DND-41 (cell line): ENCODE measurements around the gene PRRX1.

Source experiments
- EZH2 ChIP-seq: IDR thresholded peaks from 3 replicates; pipeline ENCODE4 v1.6.1; 2012; ENCODE audit warnings: borderline replicate concordance, low read depth, mild to moderate bottlenecking, moderate library complexity, low read length, inconsistent platforms; ENCODE audit not compliant: severe bottlenecking
- TF ChIP-seq, protein P1 (sequence below): IDR thresholded peaks from 2 replicates; pipeline ENCODE4 v1.5.1; 2012; ENCODE audit warnings: borderline replicate concordance, low read length, moderate library complexity, mild to moderate bottlenecking; ENCODE audit not compliant: poor library complexity, severe bottlenecking; ENCODE audit errors: extremely low read depth

DNA sequence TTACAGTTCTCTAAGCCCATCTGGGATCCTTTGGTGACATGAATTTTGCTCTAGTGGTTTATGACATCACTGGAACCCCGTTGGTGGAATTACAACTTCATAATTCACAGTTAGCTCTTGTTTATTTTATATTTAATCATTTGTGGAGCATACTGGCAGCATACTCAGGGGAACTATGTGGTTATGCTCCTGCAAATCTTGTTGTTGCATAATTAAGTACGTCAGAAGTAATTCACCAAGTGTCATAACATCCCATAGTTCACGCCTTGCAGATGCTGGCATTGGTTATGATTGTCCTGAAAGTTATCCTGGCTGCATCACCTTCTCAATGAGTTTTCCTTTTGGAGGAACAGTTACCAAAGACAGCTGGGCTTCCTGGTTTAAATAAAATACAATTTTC lies 16.5 kb downstream of the PRRX1 start:
- TF ChIP-seq, protein P1, sequence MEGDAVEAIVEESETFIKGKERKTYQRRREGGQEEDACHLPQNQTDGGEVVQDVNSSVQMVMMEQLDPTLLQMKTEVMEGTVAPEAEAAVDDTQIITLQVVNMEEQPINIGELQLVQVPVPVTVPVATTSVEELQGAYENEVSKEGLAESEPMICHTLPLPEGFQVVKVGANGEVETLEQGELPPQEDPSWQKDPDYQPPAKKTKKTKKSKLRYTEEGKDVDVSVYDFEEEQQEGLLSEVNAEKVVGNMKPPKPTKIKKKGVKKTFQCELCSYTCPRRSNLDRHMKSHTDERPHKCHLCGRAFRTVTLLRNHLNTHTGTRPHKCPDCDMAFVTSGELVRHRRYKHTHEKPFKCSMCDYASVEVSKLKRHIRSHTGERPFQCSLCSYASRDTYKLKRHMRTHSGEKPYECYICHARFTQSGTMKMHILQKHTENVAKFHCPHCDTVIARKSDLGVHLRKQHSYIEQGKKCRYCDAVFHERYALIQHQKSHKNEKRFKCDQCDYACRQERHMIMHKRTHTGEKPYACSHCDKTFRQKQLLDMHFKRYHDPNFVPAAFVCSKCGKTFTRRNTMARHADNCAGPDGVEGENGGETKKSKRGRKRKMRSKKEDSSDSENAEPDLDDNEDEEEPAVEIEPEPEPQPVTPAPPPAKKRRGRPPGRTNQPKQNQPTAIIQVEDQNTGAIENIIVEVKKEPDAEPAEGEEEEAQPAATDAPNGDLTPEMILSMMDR: no peak
- TF ChIP-seq EZH2: no peak
